Lower leg skin (tissue), 3 donors: ENCODE results near the gene CCDC144A.
"Not testable (repeated sequence)": the region's sequence is repeated elsewhere in the genome, so short reads cannot be mapped to it uniquely, and the experiment has no call there.

Experiments used
- POLR2A ChIP-seq, 2 donors: fragments of 450-650 bp; IDR thresholded peaks; one replicate each; pipeline ENCODE4 v1.6.1; 2016 to 2017; ENCODE audit warnings: antibody characterized with exemption in 2 of 2, mild to moderate bottlenecking in 1 of 2, moderate library complexity in 1 of 2
- TF ChIP-seq, protein P1 (sequence below), 3 donors: fragments of 450-650 bp; IDR thresholded peaks; one replicate each; pipeline ENCODE4 v1.5.1; 2016; ENCODE audit warnings: antibody characterized with exemption in 3 of 3, mild to moderate bottlenecking in 3 of 3, moderate library complexity in 2 of 3

DNA sequence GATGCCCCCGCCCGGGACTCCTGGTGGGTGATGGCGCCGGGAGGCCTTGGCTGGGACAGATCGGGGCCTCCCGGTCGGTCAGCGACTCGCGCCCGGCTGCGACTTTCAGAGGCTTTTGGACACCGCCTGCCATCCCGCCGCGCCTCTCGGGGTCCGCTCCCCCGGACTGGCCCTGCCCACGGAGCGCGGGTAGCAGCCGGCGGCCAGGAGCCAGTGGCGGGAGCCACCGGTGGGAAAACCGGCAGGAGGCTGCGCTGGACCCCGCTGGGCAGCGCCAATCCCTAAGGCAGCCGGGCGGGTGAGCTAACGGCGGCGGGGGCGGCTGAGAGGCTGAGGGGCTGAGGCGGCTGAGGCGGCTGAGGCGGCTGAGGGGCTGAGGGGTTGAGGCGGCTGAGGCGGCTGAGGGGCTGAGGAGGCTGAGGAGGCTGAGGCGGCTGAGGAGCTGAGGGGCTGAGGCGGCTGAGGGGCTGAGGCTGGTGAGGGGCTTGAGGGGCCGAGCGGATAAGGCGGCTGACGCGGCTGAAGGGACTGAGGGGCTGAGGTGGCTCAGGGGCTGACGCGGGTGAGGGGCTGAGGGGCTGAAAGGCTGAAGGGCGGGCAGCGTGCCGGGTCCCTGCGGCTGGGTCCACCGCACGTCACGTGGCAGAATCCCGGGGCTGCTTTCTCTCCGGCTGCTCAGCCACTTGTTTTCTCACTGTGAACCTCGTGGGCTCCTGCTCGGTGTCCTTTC, 23.0 kb upstream of the CCDC144A start:
- TF ChIP-seq, protein P1, sequence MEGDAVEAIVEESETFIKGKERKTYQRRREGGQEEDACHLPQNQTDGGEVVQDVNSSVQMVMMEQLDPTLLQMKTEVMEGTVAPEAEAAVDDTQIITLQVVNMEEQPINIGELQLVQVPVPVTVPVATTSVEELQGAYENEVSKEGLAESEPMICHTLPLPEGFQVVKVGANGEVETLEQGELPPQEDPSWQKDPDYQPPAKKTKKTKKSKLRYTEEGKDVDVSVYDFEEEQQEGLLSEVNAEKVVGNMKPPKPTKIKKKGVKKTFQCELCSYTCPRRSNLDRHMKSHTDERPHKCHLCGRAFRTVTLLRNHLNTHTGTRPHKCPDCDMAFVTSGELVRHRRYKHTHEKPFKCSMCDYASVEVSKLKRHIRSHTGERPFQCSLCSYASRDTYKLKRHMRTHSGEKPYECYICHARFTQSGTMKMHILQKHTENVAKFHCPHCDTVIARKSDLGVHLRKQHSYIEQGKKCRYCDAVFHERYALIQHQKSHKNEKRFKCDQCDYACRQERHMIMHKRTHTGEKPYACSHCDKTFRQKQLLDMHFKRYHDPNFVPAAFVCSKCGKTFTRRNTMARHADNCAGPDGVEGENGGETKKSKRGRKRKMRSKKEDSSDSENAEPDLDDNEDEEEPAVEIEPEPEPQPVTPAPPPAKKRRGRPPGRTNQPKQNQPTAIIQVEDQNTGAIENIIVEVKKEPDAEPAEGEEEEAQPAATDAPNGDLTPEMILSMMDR (IDR thresholded peaks at IDR 0.05) = not testable (repeated sequence)
- TF ChIP-seq POLR2A (IDR thresholded peaks at IDR 0.05) = not testable (repeated sequence)
